Lung (tissue), 12 donors: ENCODE results near the gene PHF21B. TPM values are rescaled to one million over a fixed set of nuclear protein-coding genes. Genes with fewer than 3 reads are reported as not detected.

Experiments
- ATAC-seq: fragments of 200-7000 bp; cut with Tn5 transposase; one replicate; pipeline ENCODE4 v1.9.1; 2020; ENCODE audit warnings: moderate number of reproducible peaks; ENCODE audit not compliant: insufficient read depth, low FRiP score
- DNase-seq, 3 donors: peaks; one replicate each; pipeline ENCODE4 v3.0.0-alpha.2; 2013 to 2017
- H3K27ac ChIP-seq, 2 donors: one replicate each; pipeline ENCODE4 v1.5.1; 2013; ENCODE audit warnings: mild to moderate bottlenecking in 2 of 2, moderate library complexity in 2 of 2, control low read depth in 1 of 2, inconsistent platforms in 1 of 2, low read depth in 1 of 2, low read length in 1 of 2
- H3K27me3 ChIP-seq, 3 donors: one replicate each; pipeline ENCODE4 v1.5.1; 2013; ENCODE audit warnings: low read length in 2 of 3; ENCODE audit not compliant: control insufficient read depth in 3 of 3, insufficient read depth in 3 of 3
- H3K36me3 ChIP-seq, 4 donors: one replicate each; pipeline ENCODE4 v1.5.1; 2013; ENCODE audit warnings: low read length in 4 of 4, mild to moderate bottlenecking in 1 of 4, moderate library complexity in 1 of 4; ENCODE audit not compliant: control insufficient read depth in 4 of 4, insufficient read depth in 4 of 4
- H3K4me1 ChIP-seq, 5 donors: one replicate each; pipeline ENCODE4 v1.5.1; 2013; ENCODE audit warnings: low read length in 5 of 5, mild to moderate bottlenecking in 2 of 5, moderate library complexity in 1 of 5; ENCODE audit not compliant: control insufficient read depth in 5 of 5, insufficient read depth in 5 of 5
- H3K4me3 ChIP-seq: one replicate; pipeline ENCODE4 v1.5.1; 2013; ENCODE audit warnings: mild to moderate bottlenecking, control low read depth, moderate library complexity
- H3K9ac ChIP-seq, 2 donors: one replicate each; pipeline ENCODE4 v1.5.1; 2013; ENCODE audit warnings: low read length in 2 of 2, control low read depth in 1 of 2; ENCODE audit not compliant: insufficient read depth in 1 of 2
- H3K9me3 ChIP-seq, 4 donors: one replicate each; pipeline ENCODE4 v1.5.1; 2013; ENCODE audit warnings: low read length in 3 of 4, mild to moderate bottlenecking in 1 of 4, moderate library complexity in 1 of 4; ENCODE audit not compliant: control insufficient read depth in 4 of 4, insufficient read depth in 3 of 4
- WGBS, 2 donors: extraction: QIAGEN DNeasy Blood & Tissue Kit; methylation state at CpG; one replicate each; pipeline ENCODE4 v1.1.7; 2013; 5-methylcytosine and 5-hydroxymethylcytosine counted together
- polyA plus RNA-seq, 2 donors: library from polyadenylated mRNA; stranded (reverse); fragments of 200-250 nt; gene quantifications; one replicate each; pipeline ENCODE4 v1.2.1, GENCODE V29; 2013
- total RNA-seq, 2 donors: library from RNA; depleted of rRNA in 1 of 2; stranded (reverse); fragments of >200 nt in 1 of 2; gene quantifications; one replicate each; pipeline ENCODE4 v1.2.1, GENCODE V29; 2014 to 2021
- TF ChIP-seq, protein P1 (sequence below): IDR thresholded peaks from 2 replicates; pipeline ENCODE4 v1.5.1; 2012; ENCODE audit warnings: mild to moderate bottlenecking; ENCODE audit errors: control extremely low read depth, extremely low read depth
- donor health status: control.
- donor health status: control.
- donor health status: Bipolar disorder and iron deficiency.
- donor health status: healthy.
- donor health status: DM: yes; HTN: yes; CAD: no.

The PHF21B gene
- total and polyA plus RNA-seq, 4 donors, result 0.03 to 0.43 (median 0.26) TPM

DNA sequence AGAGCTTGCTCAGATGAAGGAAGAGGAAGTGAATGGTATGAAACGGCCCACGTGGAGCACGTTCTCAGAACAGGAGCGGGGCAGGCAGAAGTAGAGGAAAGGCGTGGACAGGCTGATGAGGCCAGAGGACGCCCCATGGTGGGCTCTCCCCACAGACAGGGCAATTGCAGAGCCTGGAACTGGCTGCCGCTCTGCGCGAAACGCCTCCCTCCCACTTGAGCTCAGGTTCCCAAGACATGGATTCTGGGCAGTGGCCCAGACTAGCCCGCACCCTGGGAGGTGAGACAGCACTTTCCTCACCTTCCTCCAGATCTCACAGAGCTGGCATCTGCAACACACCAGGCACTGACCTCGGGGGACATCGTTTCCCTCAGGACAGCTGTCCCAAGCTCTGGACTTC is 117.6 kb downstream of the PHF21B start:
- DNase-seq (no peak), ATAC-seq (no peak)
- H3K9me3 ChIP-seq, result peaks cover 0 to 5% (median 0%) of the 10 kb centered on the region in 4 donors
- H3K4me3 ChIP-seq, result no peak overlapping the region
- H3K27me3 ChIP-seq, result peaks cover 0 to 4% (median 0%) of the 10 kb centered on the region in 3 donors
- H3K36me3 ChIP-seq, result no peaks in the 10 kb centered on the region
- H3K27ac ChIP-seq, result no peak overlapping the region
- H3K9ac ChIP-seq, result no peak overlapping the region
- TF ChIP-seq, protein P1, sequence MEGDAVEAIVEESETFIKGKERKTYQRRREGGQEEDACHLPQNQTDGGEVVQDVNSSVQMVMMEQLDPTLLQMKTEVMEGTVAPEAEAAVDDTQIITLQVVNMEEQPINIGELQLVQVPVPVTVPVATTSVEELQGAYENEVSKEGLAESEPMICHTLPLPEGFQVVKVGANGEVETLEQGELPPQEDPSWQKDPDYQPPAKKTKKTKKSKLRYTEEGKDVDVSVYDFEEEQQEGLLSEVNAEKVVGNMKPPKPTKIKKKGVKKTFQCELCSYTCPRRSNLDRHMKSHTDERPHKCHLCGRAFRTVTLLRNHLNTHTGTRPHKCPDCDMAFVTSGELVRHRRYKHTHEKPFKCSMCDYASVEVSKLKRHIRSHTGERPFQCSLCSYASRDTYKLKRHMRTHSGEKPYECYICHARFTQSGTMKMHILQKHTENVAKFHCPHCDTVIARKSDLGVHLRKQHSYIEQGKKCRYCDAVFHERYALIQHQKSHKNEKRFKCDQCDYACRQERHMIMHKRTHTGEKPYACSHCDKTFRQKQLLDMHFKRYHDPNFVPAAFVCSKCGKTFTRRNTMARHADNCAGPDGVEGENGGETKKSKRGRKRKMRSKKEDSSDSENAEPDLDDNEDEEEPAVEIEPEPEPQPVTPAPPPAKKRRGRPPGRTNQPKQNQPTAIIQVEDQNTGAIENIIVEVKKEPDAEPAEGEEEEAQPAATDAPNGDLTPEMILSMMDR, result no peak
- no peaks in the 10 kb centered on the region for H3K4me1 ChIP-seq
- WGBS, 2 donors, result 70 to 77% methylated on average over 13 of the region's 13 CpGs

DNA sequence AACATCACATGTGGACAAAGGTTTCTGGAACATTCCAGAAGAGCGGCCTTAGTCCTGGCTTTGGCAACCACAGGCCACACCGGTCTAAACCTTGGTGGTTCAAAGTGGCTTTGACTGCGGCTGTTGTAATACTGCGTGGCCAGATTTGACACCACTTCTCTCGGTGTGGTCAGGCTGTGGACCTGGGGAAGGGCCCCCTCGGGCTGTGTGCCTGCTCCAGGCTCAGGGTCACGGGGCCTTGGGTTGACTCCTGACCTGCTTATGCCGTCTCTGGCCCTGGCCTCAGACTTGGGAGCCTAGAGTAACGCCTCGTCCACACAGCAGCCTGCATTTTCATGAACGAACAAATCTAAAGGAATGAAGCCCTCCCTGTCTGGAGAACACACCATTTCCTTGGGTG is 118.0 kb downstream of the PHF21B start:
- DNase-seq (no peak), ATAC-seq (no peak)
- Histone ChIP-seq H3K27ac (no peak overlapping the region), H3K9ac (no peak overlapping the region), H3K27me3 (peaks cover 0 to 4% (median 0%) of the 10 kb centered on the region in 3 donors), H3K9me3 (peaks cover 0 to 3% (median 0%) of the 10 kb centered on the region in 4 donors), H3K4me1 (no peaks in the 10 kb centered on the region), H3K4me3 (no peak overlapping the region), H3K36me3 (no peaks in the 10 kb centered on the region)
- WGBS, 2 donors, result 84 to 94% methylated on average over 11 of the region's 11 CpGs
- TF ChIP-seq, protein P1, result no peak

DNA sequence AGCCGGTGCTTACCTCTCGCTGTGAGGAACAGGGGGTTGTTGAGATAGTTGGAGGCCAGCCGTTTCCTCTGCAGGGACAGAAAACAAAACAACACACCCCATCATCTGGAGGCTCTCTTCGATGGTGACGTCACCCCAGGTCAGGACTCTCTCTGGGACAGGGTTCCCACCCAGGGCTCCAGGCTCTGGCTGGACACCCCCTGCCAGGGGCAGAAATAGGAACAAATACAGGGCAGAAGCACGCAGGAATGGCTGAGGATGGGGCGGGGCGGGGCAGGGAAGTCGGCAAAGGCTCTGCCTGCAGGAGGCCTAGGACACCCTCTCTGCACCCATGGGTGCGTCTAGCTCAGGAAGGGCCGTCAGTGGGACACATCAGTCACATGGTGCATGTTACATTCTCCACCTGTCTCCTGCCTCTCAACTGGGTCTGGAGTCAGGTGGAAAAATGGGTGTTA is 118.5 kb downstream of the PHF21B start:
- 80 to 82% methylated on average over 11 of the region's 11 CpGs for WGBS, 2 donors

More for the DNA sequence above, 118.5 kb downstream of the PHF21B start:
- Histone ChIP-seq H3K27ac (no peak overlapping the region), H3K4me1 (no peaks in the 10 kb centered on the region), H3K36me3 (no peaks in the 10 kb centered on the region), H3K9me3 (peaks cover 0 to 3% (median 0%) of the 10 kb centered on the region in 4 donors), H3K9ac (no peak overlapping the region), H3K27me3 (peaks cover 0 to 4% (median 0%) of the 10 kb centered on the region in 3 donors), H3K4me3 (no peak overlapping the region)
- ATAC-seq (no peak), DNase-seq (no peak)
- TF ChIP-seq, protein P1, result no peak
